OCI-LY3 (cell line): ENCODE data around the gene EHMT1.
A peak's percentile ranks its signal among the peaks of the same experiment; 100 is the strongest.

Experiments
- EZH2phosphoT487 ChIP-seq: fragments of 200-600 bp; shearing (Covaris generic); IDR thresholded peaks from 2 replicates; pipeline ENCODE4 v1.6.1; 2018; ENCODE audit warnings: antibody characterized with exemption, mixed run types, low read depth
- TF ChIP-seq, protein P1 (sequence below): fragments of 200-600, 300-600 bp; sonication (generic); IDR thresholded peaks from 2 replicates; pipeline ENCODE4 v1.5.1; 2014; ENCODE audit warnings: antibody characterized with exemption, low read length, low read depth

DNA sequence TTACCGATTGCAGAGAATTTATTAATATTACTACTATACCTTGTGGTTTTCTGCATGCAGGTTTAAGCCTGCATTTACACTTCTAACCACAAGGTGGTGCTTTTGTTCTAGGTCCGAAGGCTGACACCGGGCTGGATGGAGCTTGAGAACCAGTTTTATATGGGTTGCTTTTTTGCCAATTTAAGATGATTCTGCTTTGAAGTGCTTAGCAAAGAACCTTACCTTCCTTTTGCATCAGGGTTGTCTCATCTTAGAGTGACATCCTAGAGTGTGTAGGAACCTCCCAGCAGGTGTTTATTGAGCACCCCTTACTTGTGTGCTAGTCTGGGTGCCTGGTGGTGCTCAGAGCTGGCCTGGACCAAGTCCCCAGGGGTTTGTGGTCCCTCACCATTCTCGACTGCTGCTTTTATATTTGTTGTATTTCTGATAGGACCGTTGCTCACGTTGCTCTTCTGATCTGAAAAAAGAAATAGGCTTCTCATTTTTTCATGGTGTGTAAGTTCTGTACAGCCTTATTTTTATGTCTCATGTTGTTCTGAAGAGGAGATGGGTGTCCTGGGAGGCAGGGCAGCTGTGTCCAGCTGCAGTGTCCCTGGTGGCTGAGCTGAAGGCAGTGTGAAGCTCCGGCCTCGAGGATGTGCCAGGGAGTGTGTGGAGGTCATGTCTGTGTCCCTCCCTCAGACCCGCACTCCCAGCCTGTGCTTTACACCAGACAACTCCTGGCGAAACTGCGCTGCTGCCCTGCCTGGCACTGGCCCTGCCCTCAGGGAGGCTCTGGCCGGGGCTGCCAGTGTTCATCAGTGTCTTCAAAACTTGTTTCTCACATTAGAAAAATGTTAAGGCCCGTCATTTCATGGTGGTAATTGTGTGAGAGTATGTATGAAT, 54.3 kb downstream of the EHMT1 start:
- TF ChIP-seq, protein P1, sequence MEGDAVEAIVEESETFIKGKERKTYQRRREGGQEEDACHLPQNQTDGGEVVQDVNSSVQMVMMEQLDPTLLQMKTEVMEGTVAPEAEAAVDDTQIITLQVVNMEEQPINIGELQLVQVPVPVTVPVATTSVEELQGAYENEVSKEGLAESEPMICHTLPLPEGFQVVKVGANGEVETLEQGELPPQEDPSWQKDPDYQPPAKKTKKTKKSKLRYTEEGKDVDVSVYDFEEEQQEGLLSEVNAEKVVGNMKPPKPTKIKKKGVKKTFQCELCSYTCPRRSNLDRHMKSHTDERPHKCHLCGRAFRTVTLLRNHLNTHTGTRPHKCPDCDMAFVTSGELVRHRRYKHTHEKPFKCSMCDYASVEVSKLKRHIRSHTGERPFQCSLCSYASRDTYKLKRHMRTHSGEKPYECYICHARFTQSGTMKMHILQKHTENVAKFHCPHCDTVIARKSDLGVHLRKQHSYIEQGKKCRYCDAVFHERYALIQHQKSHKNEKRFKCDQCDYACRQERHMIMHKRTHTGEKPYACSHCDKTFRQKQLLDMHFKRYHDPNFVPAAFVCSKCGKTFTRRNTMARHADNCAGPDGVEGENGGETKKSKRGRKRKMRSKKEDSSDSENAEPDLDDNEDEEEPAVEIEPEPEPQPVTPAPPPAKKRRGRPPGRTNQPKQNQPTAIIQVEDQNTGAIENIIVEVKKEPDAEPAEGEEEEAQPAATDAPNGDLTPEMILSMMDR: peak; percentile 91
- no peak for TF ChIP-seq EZH2phosphoT487
